ENCODE results near the gene RASSF6. TPM values are rescaled to one million over a fixed set of nuclear protein-coding genes. Genes with fewer than 3 reads are reported as not detected.
"Not testable (repeated sequence)": the region's sequence is repeated elsewhere in the genome, so short reads cannot be mapped to it uniquely, and the experiment has no call there.

The RASSF6 gene
- total RNA-seq: under 1 TPM in 1 of 2 donors, not detected in 1; 0.07 TPM

- Mint-ChIP-seq H3K27me3 (ENCODE audit: low read depth) (peaks cover 23% of the 10 kb centered on the region), H3K36me3 (ENCODE audit: insufficient read depth in 2 of 2) (no peaks in the 10 kb centered on the region), H3K27ac (no peak within 1 kb of the TSS), H3K9me3 (no peaks in the 10 kb centered on the region), H3K4me1 (ENCODE audit: low read depth) (peaks cover 9% of the 10 kb centered on the region), H3K4me3 (peak within 1 kb of the TSS; percentile 63 to 74)
- peak; percentile 7 to 42 for DNase-seq
- ATAC-seq (replicated peaks in 1 of 2): peak; percentile 62 to 83
Observed at GRCh38 chr4:73620115-73620792, at the start of gene RASSF6. Gene RASSF6, minus strand, starts transcription at chr4:73620436. Its CDS starts 8,641 bp downstream, at chr4:73611795.

- Mint-ChIP-seq H3K27ac (no peak overlapping the region), H3K9me3 (no peaks in the 10 kb centered on the region), H3K27me3 (ENCODE audit: low read depth) (peaks cover 11% of the 10 kb centered on the region), H3K4me1 (ENCODE audit: low read depth) (no peaks in the 10 kb centered on the region), H3K4me3 (no peak overlapping the region), H3K36me3 (ENCODE audit: insufficient read depth in 2 of 2) (no peaks in the 10 kb centered on the region)
- DNase-seq: no peak
- no peak for ATAC-seq (replicated peaks in 1 of 2)
Observed at GRCh38 chr4:73669410-73670183, 49.4 kb upstream of the RASSF6 start.

GRCh38 chr4:73668782-73669201 is 48.6 kb upstream of the RASSF6 start:
- Mint-ChIP-seq H3K4me1 (ENCODE audit: low read depth) (no peaks in the 10 kb centered on the region), H3K4me3 (no peak overlapping the region), H3K36me3 (ENCODE audit: insufficient read depth in 2 of 2) (no peaks in the 10 kb centered on the region), H3K27ac (no peak overlapping the region), H3K9me3 (no peaks in the 10 kb centered on the region), H3K27me3 (ENCODE audit: low read depth) (peaks cover 13% of the 10 kb centered on the region)
- ATAC-seq (replicated peaks in 1 of 2) (no peak), DNase-seq (no peak)

- H3K27me3 Mint-ChIP-seq (ENCODE audit: low read depth): peaks cover 14% of the 10 kb centered on the region
- not testable (repeated sequence) for H3K4me3 Mint-ChIP-seq; ATAC-seq (replicated peaks in 1 of 2); H3K36me3 Mint-ChIP-seq (ENCODE audit: insufficient read depth in 2 of 2); H3K4me1 Mint-ChIP-seq (ENCODE audit: low read depth); DNase-seq; H3K9me3 Mint-ChIP-seq; H3K27ac Mint-ChIP-seq
Observed at GRCh38 chr4:73665924-73666323, 45.7 kb upstream of the RASSF6 start.

- no peak overlapping the region for H3K4me3 Mint-ChIP-seq
- DNase-seq: no peak
- peaks cover 21% of the 10 kb centered on the region for H3K27me3 Mint-ChIP-seq (ENCODE audit: low read depth)
- no peak overlapping the region for H3K27ac Mint-ChIP-seq
- H3K9me3 Mint-ChIP-seq: no peaks in the 10 kb centered on the region
- peaks cover 10% of the 10 kb centered on the region for H3K4me1 Mint-ChIP-seq (ENCODE audit: low read depth)
- no peaks in the 10 kb centered on the region for H3K36me3 Mint-ChIP-seq (ENCODE audit: insufficient read depth in 2 of 2)
- ATAC-seq (replicated peaks in 1 of 2): no peak
Observed at GRCh38 chr4:73664470-73664869, 44.2 kb upstream of the RASSF6 start.

GRCh38 chr4:73663576-73663975 is 43.3 kb upstream of the RASSF6 start:
- H3K27ac Mint-ChIP-seq: no peak overlapping the region
- no peak overlapping the region for H3K4me3 Mint-ChIP-seq
- H3K9me3 Mint-ChIP-seq: no peaks in the 10 kb centered on the region
- no peaks in the 10 kb centered on the region for H3K36me3 Mint-ChIP-seq (ENCODE audit: insufficient read depth in 2 of 2)
- DNase-seq (no peak), ATAC-seq (replicated peaks in 1 of 2) (no peak)
- peaks cover 10% of the 10 kb centered on the region for H3K4me1 Mint-ChIP-seq (ENCODE audit: low read depth)
- H3K27me3 Mint-ChIP-seq (ENCODE audit: low read depth): peaks cover 21% of the 10 kb centered on the region

- DNase-seq: no peak
- Mint-ChIP-seq H3K27me3 (ENCODE audit: low read depth) (peaks cover 20% of the 10 kb centered on the region), H3K4me3 (no peak overlapping the region), H3K9me3 (no peaks in the 10 kb centered on the region), H3K36me3 (ENCODE audit: insufficient read depth in 2 of 2) (no peaks in the 10 kb centered on the region), H3K4me1 (ENCODE audit: low read depth) (peaks cover 10% of the 10 kb centered on the region), H3K27ac (no peak overlapping the region)
- no peak for ATAC-seq (replicated peaks in 1 of 2)
Observed at GRCh38 chr4:73662709-73663546, 42.7 kb upstream of the RASSF6 start.

GRCh38 chr4:73661646-73662119 is 41.4 kb upstream of the RASSF6 start:
- Mint-ChIP-seq H3K4me3 (no peak overlapping the region), H3K36me3 (ENCODE audit: insufficient read depth in 2 of 2) (no peaks in the 10 kb centered on the region), H3K27ac (no peak overlapping the region), H3K9me3 (no peaks in the 10 kb centered on the region), H3K27me3 (ENCODE audit: low read depth) (peaks cover 20% of the 10 kb centered on the region), H3K4me1 (ENCODE audit: low read depth) (peaks cover 10% of the 10 kb centered on the region)
- peak; percentile 59 to 61 for ATAC-seq (replicated peaks in 1 of 2)
- no peak for DNase-seq

- ATAC-seq (replicated peaks in 1 of 2) (no peak), DNase-seq (no peak)
- H3K9me3 Mint-ChIP-seq: no peaks in the 10 kb centered on the region
- H3K4me1 Mint-ChIP-seq (ENCODE audit: low read depth): peaks cover 10% of the 10 kb centered on the region
- H3K4me3 Mint-ChIP-seq: no peak overlapping the region
- peaks cover 20% of the 10 kb centered on the region for H3K27me3 Mint-ChIP-seq (ENCODE audit: low read depth)
- H3K36me3 Mint-ChIP-seq (ENCODE audit: insufficient read depth in 2 of 2): no peaks in the 10 kb centered on the region
- H3K27ac Mint-ChIP-seq: no peak overlapping the region
Observed at GRCh38 chr4:73660808-73661207, 40.6 kb upstream of the RASSF6 start.

- DNase-seq: peak in 1 of 2 donors; percentile 22
- peak; percentile 49 to 63 for ATAC-seq (replicated peaks in 1 of 2)
- Mint-ChIP-seq H3K36me3 (ENCODE audit: insufficient read depth in 2 of 2) (no peaks in the 10 kb centered on the region), H3K4me3 (no peak overlapping the region), H3K9me3 (no peaks in the 10 kb centered on the region), H3K27me3 (ENCODE audit: low read depth) (peaks cover 8% of the 10 kb centered on the region), H3K4me1 (ENCODE audit: low read depth) (no peaks in the 10 kb centered on the region), H3K27ac (no peak overlapping the region)
Observed at GRCh38 chr4:73653695-73654106, 33.5 kb upstream of the RASSF6 start.

GRCh38 chr4:73650250-73650649 is 30.0 kb upstream of the RASSF6 start:
- Mint-ChIP-seq H3K36me3 (ENCODE audit: insufficient read depth in 2 of 2) (no peaks in the 10 kb centered on the region), H3K4me1 (ENCODE audit: low read depth) (no peaks in the 10 kb centered on the region), H3K27ac (no peak overlapping the region), H3K9me3 (no peaks in the 10 kb centered on the region), H3K27me3 (ENCODE audit: low read depth) (peaks cover 8% of the 10 kb centered on the region), H3K4me3 (no peak overlapping the region)
- DNase-seq (no peak), ATAC-seq (replicated peaks in 1 of 2) (no peak)

GRCh38 chr4:73648478-73648877 is 28.2 kb upstream of the RASSF6 start:
- Mint-ChIP-seq H3K27ac (no peak overlapping the region), H3K36me3 (ENCODE audit: insufficient read depth in 2 of 2) (no peaks in the 10 kb centered on the region), H3K27me3 (ENCODE audit: low read depth) (no peaks in the 10 kb centered on the region), H3K4me1 (ENCODE audit: low read depth) (no peaks in the 10 kb centered on the region), H3K9me3 (no peaks in the 10 kb centered on the region), H3K4me3 (no peak overlapping the region)
- no peak for ATAC-seq (replicated peaks in 1 of 2)
- no peak for DNase-seq

GRCh38 chr4:73646117-73646516 is 25.9 kb upstream of the RASSF6 start:
- Mint-ChIP-seq H3K27me3 (ENCODE audit: low read depth) (peaks cover 7% of the 10 kb centered on the region), H3K27ac (no peak overlapping the region), H3K9me3 (peaks cover 0 to 3% of the 10 kb centered on the region in 2 donors), H3K36me3 (ENCODE audit: insufficient read depth in 2 of 2) (no peaks in the 10 kb centered on the region), H3K4me1 (ENCODE audit: low read depth) (no peaks in the 10 kb centered on the region), H3K4me3 (no peak overlapping the region)
- no peak for ATAC-seq (replicated peaks in 1 of 2)
- DNase-seq: no peak

All from activated T-cell treated with anti-CD3 and anti-CD28 coated beads, Interleukin-2, amount 50 U/mL, for 72 hours (primary cell).